Measurements from ENCODE around the gene KRTAP9-1. TPM values are rescaled to one million over a fixed set of nuclear protein-coding genes. Genes with fewer than 3 reads are reported as not detected.

The KRTAP9-1 gene
- total RNA-seq, 2 experiments from 2014 or later, result not detected

DNA sequence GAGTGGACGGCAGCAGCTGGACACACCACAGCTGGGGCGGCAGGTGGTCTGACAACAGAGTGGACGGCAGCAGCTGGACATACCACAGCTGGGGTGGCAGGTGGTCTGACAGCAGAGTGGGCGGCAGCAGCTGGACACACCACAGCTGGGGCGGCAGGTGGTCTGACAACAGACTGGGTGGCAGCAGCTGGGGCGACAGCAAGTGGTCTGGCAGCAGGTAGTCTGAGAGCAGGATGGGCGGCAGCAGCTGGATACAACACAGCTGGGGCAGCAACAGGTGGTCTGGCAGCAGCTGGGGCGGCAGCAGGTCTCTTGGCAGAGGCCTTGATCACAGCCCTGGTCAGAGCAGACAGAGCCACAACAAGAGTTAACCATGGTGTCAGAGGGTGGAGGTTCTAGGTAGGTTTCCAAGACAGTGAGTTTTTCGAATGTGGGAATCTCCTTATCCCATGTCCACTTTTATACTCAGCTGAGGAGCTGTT lies 5.2 kb upstream of the KRTAP9-1 start, which contains the start of gene KRTAP4-1:
TSS of gene KRTAP4-1 (minus strand) at position 432 of the 482 bp plus-strand sequence. CDS start at position 375, 57 bp downstream.
- no peak within 1 kb of the TSS for H3K27ac Mint-ChIP-seq
- no peak for ATAC-seq
- CTCF ChIA-PET, result no interaction called here
- TF ChIP-seq, protein P1, sequence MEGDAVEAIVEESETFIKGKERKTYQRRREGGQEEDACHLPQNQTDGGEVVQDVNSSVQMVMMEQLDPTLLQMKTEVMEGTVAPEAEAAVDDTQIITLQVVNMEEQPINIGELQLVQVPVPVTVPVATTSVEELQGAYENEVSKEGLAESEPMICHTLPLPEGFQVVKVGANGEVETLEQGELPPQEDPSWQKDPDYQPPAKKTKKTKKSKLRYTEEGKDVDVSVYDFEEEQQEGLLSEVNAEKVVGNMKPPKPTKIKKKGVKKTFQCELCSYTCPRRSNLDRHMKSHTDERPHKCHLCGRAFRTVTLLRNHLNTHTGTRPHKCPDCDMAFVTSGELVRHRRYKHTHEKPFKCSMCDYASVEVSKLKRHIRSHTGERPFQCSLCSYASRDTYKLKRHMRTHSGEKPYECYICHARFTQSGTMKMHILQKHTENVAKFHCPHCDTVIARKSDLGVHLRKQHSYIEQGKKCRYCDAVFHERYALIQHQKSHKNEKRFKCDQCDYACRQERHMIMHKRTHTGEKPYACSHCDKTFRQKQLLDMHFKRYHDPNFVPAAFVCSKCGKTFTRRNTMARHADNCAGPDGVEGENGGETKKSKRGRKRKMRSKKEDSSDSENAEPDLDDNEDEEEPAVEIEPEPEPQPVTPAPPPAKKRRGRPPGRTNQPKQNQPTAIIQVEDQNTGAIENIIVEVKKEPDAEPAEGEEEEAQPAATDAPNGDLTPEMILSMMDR (IDR thresholded peaks at IDR 0.05), result no peak
- POLR2A ChIA-PET, result no interaction called here
- intact Hi-C loops (cut with micrococcal nuclease), result no loop called here
- no peak within 1 kb of the TSS for H3K4me3 Mint-ChIP-seq
- H3K9me3 Mint-ChIP-seq, result no peaks in the 10 kb centered on the region
- H3K27me3 Mint-ChIP-seq, result no peaks in the 10 kb centered on the region
- H3K36me3 Mint-ChIP-seq (ENCODE audit: low read depth), result no peaks in the 10 kb centered on the region
- no peaks in the 10 kb centered on the region for H3K4me1 Mint-ChIP-seq (ENCODE audit: low read depth)
- no peak for DNase-seq

DNA sequence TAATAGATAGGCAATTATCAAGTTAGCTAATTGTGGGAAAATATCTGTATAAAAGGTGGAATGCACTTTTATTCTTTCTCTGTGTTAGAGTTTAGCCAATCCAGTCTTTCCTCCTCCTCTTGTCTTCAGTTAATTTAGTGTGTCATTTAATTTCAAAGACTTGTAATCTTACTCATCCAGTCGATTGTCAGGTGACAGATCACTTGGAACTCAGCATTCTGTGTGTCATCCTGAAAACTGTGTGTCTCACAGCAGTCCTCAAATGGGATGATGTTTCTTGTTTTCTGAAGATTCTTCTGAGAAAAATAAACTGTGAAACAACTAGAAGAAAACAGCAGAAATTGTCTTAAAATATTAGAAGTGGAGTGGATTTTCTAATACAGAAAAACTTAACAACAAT lies 4.7 kb upstream of the KRTAP9-1 start:
- TF ChIP-seq, protein P1 (IDR thresholded peaks at IDR 0.05), result no peak
- H3K27ac Mint-ChIP-seq, result no peak overlapping the region
- POLR2A ChIA-PET, result no interaction called here
- CTCF ChIA-PET, result no interaction called here
- no peaks in the 10 kb centered on the region for H3K9me3 Mint-ChIP-seq
- H3K27me3 Mint-ChIP-seq, result no peaks in the 10 kb centered on the region
- ATAC-seq (no peak), DNase-seq (no peak)
- H3K36me3 Mint-ChIP-seq (ENCODE audit: low read depth), result no peaks in the 10 kb centered on the region
- H3K4me3 Mint-ChIP-seq, result no peak overlapping the region
- intact Hi-C loops (cut with micrococcal nuclease), result no loop called here
- no peaks in the 10 kb centered on the region for H3K4me1 Mint-ChIP-seq (ENCODE audit: low read depth)

DNA sequence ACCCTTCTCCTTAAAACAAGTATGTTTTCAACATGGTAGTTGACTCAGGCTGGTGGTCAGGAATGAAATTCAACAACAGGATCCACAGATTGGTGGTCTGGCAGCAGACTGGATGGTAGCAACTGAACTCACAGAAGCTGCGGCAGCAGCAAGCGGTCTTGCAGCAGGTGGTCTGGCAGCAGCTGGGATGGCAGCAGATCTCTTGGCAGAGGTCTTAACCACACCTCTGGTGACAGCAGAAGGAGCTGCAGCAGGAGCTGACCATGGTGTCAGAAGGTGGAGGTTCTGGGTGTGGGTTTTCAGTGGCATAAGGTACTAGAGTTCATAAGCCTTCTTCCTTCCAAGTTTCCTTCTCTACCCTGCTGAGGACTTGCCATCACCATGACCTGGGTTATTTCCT lies 2.8 kb upstream of the KRTAP9-1 start:
- ChIA-PET CTCF (no interaction called here), POLR2A (interaction anchor here (1.1 kb wide), 1 partner anchor 23 kb away, joined by 3 read pairs; no protein-coding TSS in a partner anchor)
- H3K4me1 Mint-ChIP-seq (ENCODE audit: low read depth), result no peaks in the 10 kb centered on the region
- no peak for ATAC-seq
- no peaks in the 10 kb centered on the region for H3K27me3 Mint-ChIP-seq
- TF ChIP-seq, protein P1 (IDR thresholded peaks at IDR 0.05), result no peak
- no peak overlapping the region for H3K4me3 Mint-ChIP-seq
- H3K9me3 Mint-ChIP-seq, result no peaks in the 10 kb centered on the region
- H3K36me3 Mint-ChIP-seq (ENCODE audit: low read depth), result no peaks in the 10 kb centered on the region
- H3K27ac Mint-ChIP-seq, result no peak overlapping the region
- DNase-seq, result no peak
- intact Hi-C loops (cut with micrococcal nuclease), result no loop called here

DNA sequence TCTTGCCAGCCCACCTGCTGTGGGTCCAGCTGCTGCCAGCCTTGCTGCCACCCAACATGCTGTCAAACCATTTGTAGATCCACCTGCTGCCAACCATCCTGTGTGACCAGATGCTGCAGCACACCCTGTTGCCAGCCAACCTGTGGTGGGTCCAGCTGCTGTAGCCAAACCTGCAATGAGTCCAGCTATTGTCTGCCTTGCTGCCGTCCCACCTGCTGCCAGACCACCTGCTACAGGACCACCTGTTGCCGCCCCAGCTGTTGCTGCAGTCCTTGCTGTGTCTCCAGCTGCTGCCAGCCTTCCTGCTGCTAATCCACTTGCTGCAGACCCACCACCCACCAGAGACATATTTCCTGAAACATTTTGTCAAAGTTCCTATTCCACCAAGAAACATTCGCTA lies 641 bp downstream of the KRTAP9-1 start:
- H3K27me3 Mint-ChIP-seq, result no peaks in the 10 kb centered on the region
- no peak overlapping the region for H3K27ac Mint-ChIP-seq
- TF ChIP-seq, protein P1 (IDR thresholded peaks at IDR 0.05), result no peak
- no peaks in the 10 kb centered on the region for H3K4me1 Mint-ChIP-seq (ENCODE audit: low read depth)
- ChIA-PET CTCF (no interaction called here), POLR2A (no interaction called here)
- H3K9me3 Mint-ChIP-seq, result no peaks in the 10 kb centered on the region
- ATAC-seq (no peak), DNase-seq (no peak)
- no peak overlapping the region for H3K4me3 Mint-ChIP-seq
- intact Hi-C loops (cut with micrococcal nuclease), result no loop called here
- H3K36me3 Mint-ChIP-seq (ENCODE audit: low read depth), result no peaks in the 10 kb centered on the region

DNA sequence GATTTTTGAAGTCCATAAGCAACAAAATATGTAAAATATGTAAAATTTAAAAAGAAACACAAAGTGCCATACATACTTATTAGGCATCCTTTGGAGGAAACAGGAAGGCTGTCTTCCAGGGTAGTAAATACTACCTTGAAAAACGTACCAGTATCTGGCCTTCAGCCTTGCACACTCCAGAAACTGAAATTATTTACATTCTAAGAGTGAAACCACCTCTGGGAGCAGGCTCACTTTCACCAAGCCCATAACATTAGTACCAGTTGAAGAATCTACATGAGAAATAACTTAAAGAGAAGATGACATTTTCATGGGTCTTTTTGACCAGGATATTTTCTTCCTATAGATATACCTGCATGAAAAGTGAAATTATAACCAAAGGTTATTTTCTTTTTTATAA lies 6.4 kb downstream of the KRTAP9-1 start:
- no peaks in the 10 kb centered on the region for H3K27me3 Mint-ChIP-seq
- H3K9me3 Mint-ChIP-seq, result no peaks in the 10 kb centered on the region
- CTCF ChIA-PET, result no interaction called here
- no peak overlapping the region for H3K27ac Mint-ChIP-seq
- TF ChIP-seq, protein P1 (IDR thresholded peaks at IDR 0.05), result no peak
- intact Hi-C loops (cut with micrococcal nuclease), result no loop called here
- H3K36me3 Mint-ChIP-seq (ENCODE audit: low read depth), result no peaks in the 10 kb centered on the region
- no peaks in the 10 kb centered on the region for H3K4me1 Mint-ChIP-seq (ENCODE audit: low read depth)
- POLR2A ChIA-PET, result no interaction called here
- no peak for DNase-seq
- H3K4me3 Mint-ChIP-seq, result no peak overlapping the region
- ATAC-seq, result no peak
